HepG2 (cell line): ENCODE data around the gene PFKFB4. TPM values are rescaled to one million over a fixed set of nuclear protein-coding genes. Genes with fewer than 3 reads are reported as not detected.

Experiments
- ATM ChIP-seq: fragments of 450-650 bp; IDR thresholded peaks from 2 replicates; pipeline ENCODE4 v1.7.1; 2017; ENCODE audit warnings: mild to moderate bottlenecking, borderline replicate concordance
- BCL3 ChIP-seq: sonication (generic); formaldehyde crosslinking; IDR thresholded peaks from 2 replicates; pipeline ENCODE4 v1.5.1; 2020; ENCODE audit warnings: mild to moderate bottlenecking, missing genetic modification reagents, moderate library complexity
- BCL6 ChIP-seq: IDR thresholded peaks from 2 replicates; pipeline ENCODE4 v1.6.1; 2016; ENCODE audit warnings: missing genetic modification reagents, missing compliant biosample characterization
- CEBPB ChIP-seq: IDR thresholded peaks from 2 replicates; pipeline ENCODE4 v1.6.1; 2011; ENCODE audit warnings: low read depth, low read length, improper control_type of control experiment, borderline replicate concordance
- HNF1B ChIP-seq: sonication (generic); formaldehyde crosslinking; IDR thresholded peaks from 2 replicates; pipeline ENCODE4 v1.5.1; 2020; ENCODE audit warnings: mild to moderate bottlenecking, moderate library complexity, missing genetic modification reagents
- KLF11 ChIP-seq: IDR thresholded peaks from 2 replicates; pipeline ENCODE4 v1.6.1; 2016; ENCODE audit warnings: missing compliant biosample characterization
- KMT2A ChIP-seq: sonication (generic); formaldehyde crosslinking; IDR thresholded peaks from 2 replicates; pipeline ENCODE4 v1.4.0; 2020; ENCODE audit warnings: missing genetic modification reagents
- POLR2A ChIP-seq, 2 experiments: IDR thresholded peaks; 2 replicates each; pipeline ENCODE4 v1.6.1; 2011; ENCODE audit warnings: low read depth in 2 of 2, low read length in 2 of 2, mild to moderate bottlenecking in 1 of 2, moderate library complexity in 1 of 2; ENCODE audit not compliant: insufficient read depth in 1 of 2
- PTBP1 ChIP-seq: fragments of 200-400 bp; formaldehyde crosslinking; IDR thresholded peaks from 2 replicates; pipeline ENCODE4 v1.6.1; 2018; ENCODE audit warnings: low read length, low read depth; ENCODE audit not compliant: poor library complexity, severe bottlenecking
- RAD21 ChIP-seq: fragments of 450-650 bp; formaldehyde crosslinking; IDR thresholded peaks from 2 replicates; pipeline ENCODE4 v1.5.0; 2020; ENCODE audit warnings: mild to moderate bottlenecking
- SCMH1 ChIP-seq: sonication (generic); formaldehyde crosslinking; IDR thresholded peaks from 2 replicates; pipeline ENCODE4 v1.9.0; 2021; ENCODE audit warnings: missing genetic modification reagents, mild to moderate bottlenecking, borderline replicate concordance
- SRSF1 ChIP-seq: fragments of 200-400 bp; formaldehyde crosslinking; optimal IDR thresholded peaks from 2 replicates; pipeline ENCODE3; 2017; ENCODE audit warnings: mild to moderate bottlenecking, low read depth, low read length, moderate library complexity
- TEAD2 ChIP-seq: sonication (generic); formaldehyde crosslinking; IDR thresholded peaks from 2 replicates; pipeline ENCODE4 v1.9.0; 2021; ENCODE audit warnings: missing genetic modification reagents
- ZNF12 ChIP-seq: sonication (generic); formaldehyde crosslinking; IDR thresholded peaks from 2 replicates; pipeline ENCODE4 v1.5.0; 2020; ENCODE audit warnings: missing genetic modification reagents
- ZNF326 ChIP-seq: sonication (generic); formaldehyde crosslinking; IDR thresholded peaks from 2 replicates; pipeline ENCODE4 v1.4.0; 2020; ENCODE audit warnings: missing genetic modification reagents, borderline replicate concordance
- ZNF382 ChIP-seq: sonication (generic); formaldehyde crosslinking; IDR thresholded peaks from 2 replicates; pipeline ENCODE4 v1.5.0; 2020; ENCODE audit warnings: missing genetic modification reagents, mild to moderate bottlenecking, borderline replicate concordance
- ZNF567 ChIP-seq: sonication (generic); formaldehyde crosslinking; IDR thresholded peaks from 2 replicates; pipeline ENCODE4 v1.8.1; 2023; ENCODE audit warnings: mild to moderate bottlenecking, missing genetic modification reagents, borderline replicate concordance
- ZNF598 ChIP-seq: sonication (generic); formaldehyde crosslinking; IDR thresholded peaks from 2 replicates; pipeline ENCODE4 v1.5.1; 2020; ENCODE audit warnings: mild to moderate bottlenecking, missing genetic modification reagents, borderline replicate concordance
- ZNF616 ChIP-seq: sonication (generic); formaldehyde crosslinking; IDR thresholded peaks from 2 replicates; pipeline ENCODE4 v1.5.0; 2020; ENCODE audit warnings: low read depth, mild to moderate bottlenecking, missing genetic modification reagents
- ZNF704 ChIP-seq: sonication (generic); formaldehyde crosslinking; IDR thresholded peaks from 2 replicates; pipeline ENCODE4 v1.8.1; 2023; ENCODE audit warnings: mild to moderate bottlenecking, inconsistent platforms, moderate library complexity, missing genetic modification reagents, borderline replicate concordance
- polyA plus RNA-seq, 8 experiments: library from polyadenylated mRNA; depleted of rRNA in 3 of 8; stranded (reverse) in 7 of 8; unstranded in 1 of 8; fragments of >200 nt; fragmentation: Illumina TruSeq in 4 of 8; extraction: Trizol in 4 of 8; gene quantifications; 2 replicates each; pipeline versions ENCODE4 v1.2.1 to v1.2.3, GENCODE V29; 2011 to 2016; ENCODE audit warnings: low read depth in 4 of 8, missing spikeins in 1 of 8, mixed read lengths in 1 of 8; ENCODE audit not compliant: insufficient read depth in 1 of 8
- total RNA-seq, 5 experiments: library from RNA; depleted of rRNA; stranded (reverse); fragments of >200 nt; fragmentation: Illumina TruSeq; extraction: Trizol; gene quantifications; 2 replicates each; pipeline ENCODE4 v1.2.3, GENCODE V29; 2016; ENCODE audit warnings: low read depth in 1 of 5
- TF ChIP-seq, protein P1 (sequence below): sonication (generic); formaldehyde crosslinking; IDR thresholded peaks from 2 replicates; pipeline ENCODE4 v1.8.0; 2022; ENCODE audit warnings: low read depth, missing genetic modification reagents
- TF ChIP-seq, protein P2 (sequence below), 2 experiments: sonication (generic) in 1 of 2; formaldehyde crosslinking in 1 of 2; IDR thresholded peaks; 2 replicates each; pipeline versions ENCODE4 v1.4.0 to v1.6.1; 2018 to 2020; ENCODE audit warnings: missing genetic modification reagents in 2 of 2, borderline replicate concordance in 1 of 2, low read depth in 1 of 2, mild to moderate bottlenecking in 1 of 2, missing biosample characterization in 1 of 2

PFKFB4 gene
- total and polyA plus RNA-seq, 2 of the 13 experiments (the other 11 are each of a cell fraction or from before 2014, with no cell fraction given), result 7.1 to 103 TPM

DNA sequence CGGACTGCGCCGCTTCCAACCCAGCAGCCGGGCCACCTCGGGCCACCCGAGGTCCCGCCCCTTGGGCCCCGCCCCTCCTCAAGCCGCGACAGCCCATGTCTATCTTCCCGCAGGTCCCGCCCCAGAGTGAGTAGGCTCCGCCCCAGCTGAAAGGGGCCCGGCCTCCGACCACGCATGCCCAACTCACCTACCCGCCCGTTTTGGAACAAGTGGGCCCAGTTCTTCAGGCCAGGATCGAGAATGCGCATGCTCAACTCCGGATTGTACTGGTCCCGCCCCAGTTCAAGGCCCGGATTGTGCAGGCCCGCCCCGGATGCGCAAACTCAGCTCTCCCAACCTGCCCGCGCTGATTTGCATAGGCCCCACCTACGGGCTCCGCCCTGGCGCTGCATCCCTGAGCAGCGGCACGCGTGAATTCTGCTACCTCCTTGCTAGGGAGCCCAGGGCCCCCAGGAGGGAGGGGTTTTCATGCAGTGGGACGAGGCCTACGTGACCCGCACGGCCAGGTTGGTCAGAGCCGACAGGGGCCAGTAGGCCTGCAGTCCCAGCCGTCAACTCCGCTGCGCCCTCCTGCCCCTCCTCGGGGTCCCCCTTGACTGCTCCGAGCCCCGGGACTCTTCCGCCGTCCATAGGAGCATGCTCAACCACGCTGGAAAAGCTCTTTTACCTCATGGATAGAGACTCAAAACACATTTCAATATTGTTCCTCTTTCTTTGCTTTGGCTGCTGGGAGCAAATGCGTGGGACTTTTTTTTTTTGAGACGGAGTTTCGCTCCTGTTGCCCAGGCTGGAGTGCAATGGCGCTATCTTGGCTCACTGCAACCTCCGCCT lies at the start of gene PFKFB4 (continued):
- TF ChIP-seq TEAD2 (CRISPR knock-in tag), result no peak
- TF ChIP-seq KMT2A (CRISPR knock-in tag), result no peak; the same call in 1 of the 2 replicates
- no peak for TF ChIP-seq ZNF326 (CRISPR knock-in tag)
- TF ChIP-seq, protein P1, sequence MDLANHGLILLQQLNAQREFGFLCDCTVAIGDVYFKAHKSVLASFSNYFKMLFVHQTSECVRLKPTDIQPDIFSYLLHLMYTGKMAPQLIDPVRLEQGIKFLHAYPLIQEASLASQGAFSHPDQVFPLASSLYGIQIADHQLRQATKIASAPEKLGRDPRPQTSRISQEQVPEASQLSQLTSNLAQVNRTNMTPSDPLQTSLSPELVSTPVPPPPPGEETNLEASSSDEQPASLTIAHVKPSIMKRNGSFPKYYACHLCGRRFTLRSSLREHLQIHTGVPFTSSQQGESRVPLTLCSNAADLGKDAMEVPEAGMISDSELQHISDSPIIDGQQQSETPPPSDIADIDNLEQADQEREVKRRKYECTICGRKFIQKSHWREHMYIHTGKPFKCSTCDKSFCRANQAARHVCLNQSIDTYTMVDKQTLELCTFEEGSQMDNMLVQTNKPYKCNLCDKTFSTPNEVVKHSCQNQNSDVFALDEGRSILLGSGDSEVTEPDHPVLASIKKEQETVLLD (CRISPR knock-in tag), result no peak
- 0 out of 2 replicates have a peak, but pooled peaks have one; percentile 59 for TF ChIP-seq BCL3
- TF ChIP-seq ZNF567 (CRISPR knock-in tag), result 0 out of 2 replicates have a peak, but pooled peaks have one; percentile 37
- no peak for TF ChIP-seq ATM
- TF ChIP-seq, protein P2, sequence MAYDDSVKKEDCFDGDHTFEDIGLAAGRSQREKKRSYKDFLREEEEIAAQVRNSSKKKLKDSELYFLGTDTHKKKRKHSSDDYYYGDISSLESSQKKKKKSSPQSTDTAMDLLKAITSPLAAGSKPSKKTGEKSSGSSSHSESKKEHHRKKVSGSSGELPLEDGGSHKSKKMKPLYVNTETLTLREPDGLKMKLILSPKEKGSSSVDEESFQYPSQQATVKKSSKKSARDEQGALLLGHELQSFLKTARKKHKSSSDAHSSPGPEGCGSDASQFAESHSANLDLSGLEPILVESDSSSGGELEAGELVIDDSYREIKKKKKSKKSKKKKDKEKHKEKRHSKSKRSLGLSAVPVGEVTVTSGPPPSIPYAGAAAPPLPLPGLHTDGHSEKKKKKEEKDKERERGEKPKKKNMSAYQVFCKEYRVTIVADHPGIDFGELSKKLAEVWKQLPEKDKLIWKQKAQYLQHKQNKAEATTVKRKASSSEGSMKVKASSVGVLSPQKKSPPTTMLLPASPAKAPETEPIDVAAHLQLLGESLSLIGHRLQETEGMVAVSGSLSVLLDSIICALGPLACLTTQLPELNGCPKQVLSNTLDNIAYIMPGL (CRISPR knock-in tag; IDR thresholded peaks at IDR 0.05; ENCODE audit: borderline replicate concordance in 1 of 2, low read depth in 1 of 2), result peak; percentile 60 to 80; a peak in 3 of 4 replicates
- no peak for TF ChIP-seq ZNF12 (CRISPR knock-in tag)
- TF ChIP-seq ZNF598 (CRISPR knock-in tag), result no peak
- no peak for TF ChIP-seq CEBPB
- peak; percentile 96 for TF ChIP-seq HNF1B (CRISPR knock-in tag)
- TF ChIP-seq POLR2A (IDR thresholded peaks at IDR 0.05; ENCODE audit: insufficient read depth in 1 of 2, low read depth in 2 of 2, low read length in 2 of 2), result peak in 1 of 2 experiments; percentile 28; a peak in 2 of 4 replicates
- TF ChIP-seq ZNF382 (CRISPR knock-in tag), result no peak
- no peak for TF ChIP-seq PTBP1
- TF ChIP-seq ZNF616 (CRISPR knock-in tag), result 0 out of 2 replicates have a peak, but pooled peaks have one; percentile 36
- TF ChIP-seq SCMH1, result no peak
- TF ChIP-seq BCL6 (CRISPR knock-in tag), result peak; percentile 46; the same call in 1 of the 2 replicates
- no peak for TF ChIP-seq SRSF1
- TF ChIP-seq KLF11 (CRISPR knock-in tag), result peak; percentile 62; the same call in 1 of the 2 replicates
- no peak for TF ChIP-seq RAD21
- TF ChIP-seq ZNF704 (CRISPR knock-in tag), result no peak; the same call in 1 of the 2 replicates
